ENCODE data around the gene SLC10A7. TPM values are rescaled to one million over a fixed set of nuclear protein-coding genes. Genes with fewer than 3 reads are reported as not detected.

SLC10A7 gene
- total and polyA plus RNA-seq, 12 donors, result 1.7 to 27.5 (median 13.0) TPM

GRCh38 chr4:146508229-146508939 is 13.4 kb downstream of the SLC10A7 start:
- intact Hi-C loops (cut with DNase I), result no loop called here
- Histone ChIP-seq H3K27me3 (no peaks in the 10 kb centered on the region), H3K4me1 (replicated peaks in 1 of 2) (no peaks in the 10 kb centered on the region), H3K4me3 (no peak overlapping the region), H3K36me3 (replicated peaks in 1 of 2) (peaks cover 0 to 4% of the 10 kb centered on the region in 2 donors), H3K9me3 (replicated peaks in 1 of 3) (no peaks in the 10 kb centered on the region), H3K27ac (no peak overlapping the region)
- 92 to 98% (median 96%) methylated on average over 3 of the region's 3 CpGs for WGBS, 4 donors
- TF ChIP-seq, protein P1, sequence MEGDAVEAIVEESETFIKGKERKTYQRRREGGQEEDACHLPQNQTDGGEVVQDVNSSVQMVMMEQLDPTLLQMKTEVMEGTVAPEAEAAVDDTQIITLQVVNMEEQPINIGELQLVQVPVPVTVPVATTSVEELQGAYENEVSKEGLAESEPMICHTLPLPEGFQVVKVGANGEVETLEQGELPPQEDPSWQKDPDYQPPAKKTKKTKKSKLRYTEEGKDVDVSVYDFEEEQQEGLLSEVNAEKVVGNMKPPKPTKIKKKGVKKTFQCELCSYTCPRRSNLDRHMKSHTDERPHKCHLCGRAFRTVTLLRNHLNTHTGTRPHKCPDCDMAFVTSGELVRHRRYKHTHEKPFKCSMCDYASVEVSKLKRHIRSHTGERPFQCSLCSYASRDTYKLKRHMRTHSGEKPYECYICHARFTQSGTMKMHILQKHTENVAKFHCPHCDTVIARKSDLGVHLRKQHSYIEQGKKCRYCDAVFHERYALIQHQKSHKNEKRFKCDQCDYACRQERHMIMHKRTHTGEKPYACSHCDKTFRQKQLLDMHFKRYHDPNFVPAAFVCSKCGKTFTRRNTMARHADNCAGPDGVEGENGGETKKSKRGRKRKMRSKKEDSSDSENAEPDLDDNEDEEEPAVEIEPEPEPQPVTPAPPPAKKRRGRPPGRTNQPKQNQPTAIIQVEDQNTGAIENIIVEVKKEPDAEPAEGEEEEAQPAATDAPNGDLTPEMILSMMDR (IDR thresholded peaks at IDR 0.05), result no peak
- TF ChIP-seq POLR2A (IDR thresholded peaks at IDR 0.05), result no peak
- DNase-seq, result no peak

DNA sequence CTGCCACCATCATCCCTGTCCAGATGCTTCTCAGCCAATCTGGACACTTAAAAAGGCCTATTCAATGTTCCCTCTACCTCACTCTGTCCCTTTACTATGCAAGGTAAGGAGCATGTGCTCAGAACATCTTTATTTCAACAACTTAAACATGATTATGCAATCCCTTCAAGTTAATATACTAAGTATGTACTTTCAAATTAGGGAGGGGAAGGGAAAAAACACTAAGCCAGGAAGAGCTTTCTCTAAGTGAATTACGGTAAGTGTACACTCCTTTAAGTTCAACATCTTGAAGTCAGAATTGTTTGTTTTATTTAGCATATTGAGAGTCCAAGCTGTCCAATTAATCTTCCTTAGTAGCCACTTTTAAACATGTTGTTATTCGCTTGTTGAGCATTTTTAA is 14.1 kb downstream of the SLC10A7 start:
- H3K4me3 ChIP-seq, result no peak overlapping the region
- H3K9me3 ChIP-seq (replicated peaks in 1 of 3), result no peaks in the 10 kb centered on the region
- peaks cover 0 to 6% of the 10 kb centered on the region in 2 donors for H3K36me3 ChIP-seq (replicated peaks in 1 of 2)
- H3K27me3 ChIP-seq, result no peaks in the 10 kb centered on the region
- H3K4me1 ChIP-seq (replicated peaks in 1 of 2), result no peaks in the 10 kb centered on the region
- TF ChIP-seq, protein P1 (IDR thresholded peaks at IDR 0.05), result no peak
- no peak for TF ChIP-seq POLR2A (IDR thresholded peaks at IDR 0.05)
- no peak for DNase-seq
- WGBS, 4 donors, result 98 to 100% (median 100%) methylated on average over 2 of the region's 2 CpGs
- H3K27ac ChIP-seq, result no peak overlapping the region
- intact Hi-C loops (cut with DNase I), result no loop called here

- Histone ChIP-seq H3K36me3 (replicated peaks in 1 of 2) (peaks cover 0 to 6% of the 10 kb centered on the region in 2 donors), H3K4me3 (no peak overlapping the region), H3K4me1 (replicated peaks in 1 of 2) (no peaks in the 10 kb centered on the region), H3K9me3 (replicated peaks in 1 of 3) (no peaks in the 10 kb centered on the region), H3K27me3 (no peaks in the 10 kb centered on the region), H3K27ac (no peak overlapping the region)
- DNase-seq, result no peak
- intact Hi-C loops (cut with DNase I), result no loop called here
- no peak for TF ChIP-seq POLR2A (IDR thresholded peaks at IDR 0.05)
- TF ChIP-seq, protein P1 (IDR thresholded peaks at IDR 0.05), result no peak
Observed at GRCh38 chr4:146506272-146506671, 15.5 kb downstream of the SLC10A7 start.

- DNase-seq, result no peak
- Histone ChIP-seq H3K4me3 (no peak overlapping the region), H3K36me3 (replicated peaks in 1 of 2) (peaks cover 0 to 6% of the 10 kb centered on the region in 2 donors), H3K9me3 (replicated peaks in 1 of 3) (no peaks in the 10 kb centered on the region), H3K4me1 (replicated peaks in 1 of 2) (peaks cover 0 to 2% of the 10 kb centered on the region in 2 donors), H3K27ac (no peak overlapping the region), H3K27me3 (no peaks in the 10 kb centered on the region)
- intact Hi-C loops (cut with DNase I), result no loop called here
- TF ChIP-seq, protein P1 (IDR thresholded peaks at IDR 0.05), result no peak
- no peak for TF ChIP-seq POLR2A (IDR thresholded peaks at IDR 0.05)
- WGBS, 4 donors, result 95 to 97% (median 95%) methylated on average over 1 of the region's 1 CpG
Observed at GRCh38 chr4:146500216-146500615, 21.5 kb downstream of the SLC10A7 start.

Data from adrenal gland (tissue), 12 donors.